Activated CD4-positive, alpha-beta T cell treated with anti-CD3 and anti-CD28 coated beads for 24 hours (primary cell): ENCODE data around the gene PHACTR3.

Experiments used
- DNase-seq, 2 donors: peaks; one replicate each; pipeline ENCODE4 v3.0.0-alpha.2; 2020; ENCODE audit warnings: low read depth in 2 of 2

PHACTR3 gene

GRCh38 chr20:59777331-59777725 is 173.0 kb downstream of the PHACTR3 start:
- DNase-seq, result no peak

GRCh38 chr20:59777814-59778575 is 173.7 kb downstream of the PHACTR3 start:
- no peak for DNase-seq

- DNase-seq, result no peak
These were observed 174.4 kb downstream of the PHACTR3 start for GRCh38 chr20:59778615-59779200.

GRCh38 chr20:59779656-59780380 is 175.5 kb downstream of the PHACTR3 start:
- DNase-seq, result no peak

- DNase-seq, result no peak
These were observed 176.3 kb downstream of the PHACTR3 start for GRCh38 chr20:59780494-59781185.

- no peak for DNase-seq
These were observed 176.9 kb downstream of the PHACTR3 start for GRCh38 chr20:59781226-59781625.

- peak in 1 of 2 donors; percentile 30 for DNase-seq
These were observed 178.8 kb downstream of the PHACTR3 start for GRCh38 chr20:59782986-59783640.

- DNase-seq, result no peak
These were observed 179.3 kb downstream of the PHACTR3 start for GRCh38 chr20:59783641-59784010.

- DNase-seq, result no peak
These were observed 180.0 kb downstream of the PHACTR3 start for GRCh38 chr20:59784365-59784764.

GRCh38 chr20:59784791-59785668 is 180.7 kb downstream of the PHACTR3 start:
- DNase-seq, result no peak

GRCh38 chr20:59785669-59785959 is 181.3 kb downstream of the PHACTR3 start:
- no peak for DNase-seq

GRCh38 chr20:59785986-59786795 is 181.9 kb downstream of the PHACTR3 start:
- no peak for DNase-seq

GRCh38 chr20:59786801-59787537 is 182.6 kb downstream of the PHACTR3 start:
- no peak for DNase-seq

- no peak for DNase-seq
These were observed 183.2 kb downstream of the PHACTR3 start for GRCh38 chr20:59787538-59787890.

- no peak for DNase-seq
These were observed 183.9 kb downstream of the PHACTR3 start for GRCh38 chr20:59788196-59788735.

GRCh38 chr20:59788811-59789397 is 184.6 kb downstream of the PHACTR3 start:
- no peak for DNase-seq

- no peak for DNase-seq
These were observed 185.3 kb downstream of the PHACTR3 start for GRCh38 chr20:59789686-59790085.

GRCh38 chr20:59790346-59790745 is 186.0 kb downstream of the PHACTR3 start:
- no peak for DNase-seq

GRCh38 chr20:59792300-59792699 is 188.0 kb downstream of the PHACTR3 start:
- DNase-seq, result no peak
